Glomerular endothelial cell (primary cell): Measurements from ENCODE around the gene ESRRB. TPM values are rescaled to one million over a fixed set of nuclear protein-coding genes. Genes with fewer than 3 reads are reported as not detected.

Source experiments
- DNase-seq: peaks from one replicate; pipeline ENCODE4 v3.0.0-alpha.2; 2011; ENCODE audit warnings: low read depth, low spot score; ENCODE audit errors: extremely low read depth
- total RNA-seq: library from RNA; depleted of rRNA; stranded (reverse); fragments of >200 nt; gene quantifications from 2 replicates; pipeline ENCODE4 v1.2.3, GENCODE V29; 2015

The ESRRB gene
- total RNA-seq, 1 donor from 2014 or later, result not detected

GRCh38 chr14:76490735-76491134 is 114.8 kb downstream of the ESRRB start:
- no peak for DNase-seq

GRCh38 chr14:76491172-76491930 is 115.4 kb downstream of the ESRRB start:
- DNase-seq, result no peak

- DNase-seq, result no peak
These were observed 120.0 kb downstream of the ESRRB start for GRCh38 chr14:76495983-76496382.

- DNase-seq, result no peak
These were observed 120.7 kb downstream of the ESRRB start for GRCh38 chr14:76496595-76496994.

GRCh38 chr14:76497550-76498462 is 121.9 kb downstream of the ESRRB start:
- no peak for DNase-seq

GRCh38 chr14:76498463-76498935 is 122.6 kb downstream of the ESRRB start:
- DNase-seq, result no peak

- DNase-seq, result no peak
These were observed 123.0 kb downstream of the ESRRB start for GRCh38 chr14:76498976-76499375.

GRCh38 chr14:76499399-76499798 is 123.5 kb downstream of the ESRRB start:
- no peak for DNase-seq

GRCh38 chr14:76500011-76500410 is 124.1 kb downstream of the ESRRB start:
- DNase-seq, result no peak

- DNase-seq, result no peak
These were observed 124.5 kb downstream of the ESRRB start for GRCh38 chr14:76500480-76500879.

- DNase-seq, result no peak
These were observed 125.3 kb downstream of the ESRRB start for GRCh38 chr14:76501156-76501720.

GRCh38 chr14:76502219-76502618 is 126.3 kb downstream of the ESRRB start:
- no peak for DNase-seq

GRCh38 chr14:76502638-76503037 is 126.7 kb downstream of the ESRRB start:
- DNase-seq, result no peak

GRCh38 chr14:76509311-76509710 is 133.4 kb downstream of the ESRRB start:
- DNase-seq, result no peak

GRCh38 chr14:76510181-76510580 is 134.2 kb downstream of the ESRRB start:
- no peak for DNase-seq

GRCh38 chr14:76514213-76514998 is 138.5 kb downstream of the ESRRB start:
- DNase-seq, result no peak

- DNase-seq, result no peak
These were observed 140.9 kb downstream of the ESRRB start for GRCh38 chr14:76516884-76517283.

- DNase-seq, result no peak
These were observed 142.4 kb downstream of the ESRRB start for GRCh38 chr14:76518366-76518765.

- no peak for DNase-seq
These were observed 149.3 kb downstream of the ESRRB start for GRCh38 chr14:76525106-76525821.

- no peak for DNase-seq
These were observed 155.1 kb downstream of the ESRRB start for GRCh38 chr14:76531085-76531484.
